HG03103 (cell line): ENCODE measurements around the gene PDZK1IP1.

ENCODE experiments used
- ATAC-seq: cut with Tn5 transposase; IDR thresholded peaks from one replicate; pipeline ENCODE4 v1.9.1; 2021; ENCODE audit warnings: low read depth; ENCODE audit not compliant: unreplicated experiment

Gene PDZK1IP1, protein sequence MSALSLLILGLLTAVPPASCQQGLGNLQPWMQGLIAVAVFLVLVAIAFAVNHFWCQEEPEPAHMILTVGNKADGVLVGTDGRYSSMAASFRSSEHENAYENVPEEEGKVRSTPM

DNA sequence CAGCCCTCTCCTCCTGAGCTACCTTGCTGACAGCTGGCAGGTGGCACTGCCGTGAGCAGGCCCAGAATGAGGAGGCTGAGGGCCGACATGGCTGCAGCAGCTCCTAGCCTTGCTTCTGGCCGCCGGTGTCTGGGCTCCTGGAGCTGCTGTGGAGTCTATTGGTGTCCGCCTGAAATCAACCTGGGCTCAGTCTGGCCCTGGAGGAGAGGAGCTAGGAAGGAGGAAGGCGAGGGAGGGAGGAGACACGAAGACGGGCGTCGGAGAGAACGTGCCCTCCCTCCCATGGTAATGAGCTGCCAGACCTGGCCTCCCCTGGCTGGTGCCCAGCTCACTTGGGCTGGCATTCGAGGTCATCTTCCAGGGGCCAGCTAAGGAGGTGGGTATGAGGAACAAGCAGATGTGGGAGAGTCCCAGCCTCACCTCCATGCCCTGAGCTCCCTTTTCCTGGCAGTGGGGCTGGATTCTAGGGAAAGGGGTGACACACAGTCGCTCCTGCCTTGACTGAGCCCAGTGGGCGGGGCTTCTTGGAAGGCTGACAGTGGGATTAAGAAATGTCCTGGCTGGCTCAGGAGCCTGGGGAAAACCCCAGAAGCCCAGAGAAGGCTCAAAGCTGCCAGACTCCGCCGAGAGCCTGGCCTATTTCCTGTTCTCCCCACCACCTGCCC is at the start of gene PDZK1IP1:
Gene PDZK1IP1, minus strand, starts transcription at position 193 of the 665 bp plus-strand sequence. Its CDS starts 104 bp downstream, at position 89.
- no peak for ATAC-seq

DNA sequence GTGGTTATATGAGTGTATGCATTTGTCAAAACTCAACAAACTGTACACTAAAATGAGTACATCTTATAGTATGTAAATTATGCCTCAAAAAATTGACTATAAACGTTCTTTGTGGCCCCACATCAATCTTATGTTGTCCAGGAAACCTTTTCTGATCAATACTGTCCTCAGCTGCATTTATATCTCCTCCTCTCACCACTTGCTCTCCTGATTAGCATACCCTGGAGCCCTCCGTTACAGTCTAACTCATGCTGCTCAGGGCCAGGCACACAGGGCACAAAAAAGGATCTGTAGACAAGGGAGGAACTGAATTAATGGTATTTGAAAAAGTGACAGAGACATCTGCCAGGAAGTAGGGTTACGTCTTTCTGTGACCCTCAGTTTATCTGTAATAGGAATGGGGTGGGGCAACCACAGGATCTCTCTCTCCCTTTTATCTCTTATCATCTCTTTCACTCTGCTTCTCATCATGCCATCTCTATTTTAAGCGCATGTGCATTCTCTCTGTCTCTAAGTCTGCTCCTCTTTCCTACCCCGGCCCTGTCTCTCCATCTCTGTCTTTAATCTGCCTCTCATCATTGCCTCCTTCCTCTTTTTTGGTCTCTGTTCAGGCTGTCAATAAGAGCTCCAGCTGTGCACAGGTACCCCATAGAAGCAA is 49.2 kb upstream of the PDZK1IP1 start:
- ATAC-seq: no peak

DNA sequence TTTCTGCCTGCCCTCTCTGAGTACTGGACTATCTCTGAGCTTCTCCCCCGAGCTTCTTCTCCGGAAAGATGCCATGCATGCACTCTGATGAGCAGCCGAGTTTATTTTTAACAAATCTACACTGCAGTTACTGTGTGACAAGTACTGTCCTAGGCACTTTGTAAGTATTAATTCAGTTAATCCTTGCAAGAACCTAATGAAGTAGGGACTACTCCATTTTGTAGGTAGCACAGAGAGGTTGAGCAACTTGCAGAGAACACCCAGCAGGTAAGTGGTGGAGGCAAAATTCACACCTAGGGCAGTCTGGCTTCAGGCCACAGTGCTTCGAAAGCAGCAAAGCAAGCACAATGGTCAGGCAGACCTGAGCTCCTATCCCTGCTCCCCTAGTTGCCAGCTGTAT is 46.0 kb upstream of the PDZK1IP1 start:
- no peak for ATAC-seq

DNA sequence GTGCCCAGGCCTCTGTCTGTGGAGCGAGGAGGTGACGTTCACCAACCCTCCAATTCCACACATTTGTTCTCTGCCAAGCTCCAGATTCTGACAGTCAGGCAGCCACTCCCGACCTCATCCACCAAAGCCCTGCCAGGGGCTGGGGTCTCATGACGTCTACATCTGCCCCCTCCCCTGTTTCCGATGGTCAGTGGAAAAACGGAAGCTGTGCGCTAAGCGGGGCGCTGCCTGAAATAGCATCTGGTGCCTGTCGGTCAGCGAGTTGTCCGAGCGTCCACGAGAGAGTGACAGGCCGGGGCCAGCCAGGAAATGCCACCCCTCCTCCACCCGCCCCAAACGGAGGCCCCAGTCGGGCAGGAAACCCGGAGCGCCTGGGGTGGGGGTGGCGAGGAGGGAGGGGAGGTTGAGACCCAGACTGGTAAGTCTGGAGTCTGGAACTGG is 45.4 kb upstream of the PDZK1IP1 start:
- ATAC-seq: no peak

DNA sequence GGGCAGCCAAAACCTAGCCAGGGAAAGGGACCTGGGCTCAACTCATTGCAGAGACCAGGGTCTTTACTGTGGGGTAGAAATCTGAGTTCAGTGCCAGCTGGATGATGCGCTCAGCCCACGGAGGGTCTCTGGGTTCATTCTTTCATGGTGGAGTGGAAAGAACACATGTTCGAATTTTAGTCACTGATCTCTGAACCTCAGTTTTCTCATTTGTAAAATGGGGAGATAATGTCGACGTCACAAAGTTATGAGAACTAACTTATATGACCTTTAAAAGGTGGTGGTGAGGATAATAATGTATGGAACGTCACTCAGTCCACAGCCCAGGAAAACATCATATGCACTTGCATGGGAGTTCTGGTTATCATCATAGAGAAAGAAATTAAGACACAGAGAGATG is 43.4 kb upstream of the PDZK1IP1 start:
- no peak for ATAC-seq

DNA sequence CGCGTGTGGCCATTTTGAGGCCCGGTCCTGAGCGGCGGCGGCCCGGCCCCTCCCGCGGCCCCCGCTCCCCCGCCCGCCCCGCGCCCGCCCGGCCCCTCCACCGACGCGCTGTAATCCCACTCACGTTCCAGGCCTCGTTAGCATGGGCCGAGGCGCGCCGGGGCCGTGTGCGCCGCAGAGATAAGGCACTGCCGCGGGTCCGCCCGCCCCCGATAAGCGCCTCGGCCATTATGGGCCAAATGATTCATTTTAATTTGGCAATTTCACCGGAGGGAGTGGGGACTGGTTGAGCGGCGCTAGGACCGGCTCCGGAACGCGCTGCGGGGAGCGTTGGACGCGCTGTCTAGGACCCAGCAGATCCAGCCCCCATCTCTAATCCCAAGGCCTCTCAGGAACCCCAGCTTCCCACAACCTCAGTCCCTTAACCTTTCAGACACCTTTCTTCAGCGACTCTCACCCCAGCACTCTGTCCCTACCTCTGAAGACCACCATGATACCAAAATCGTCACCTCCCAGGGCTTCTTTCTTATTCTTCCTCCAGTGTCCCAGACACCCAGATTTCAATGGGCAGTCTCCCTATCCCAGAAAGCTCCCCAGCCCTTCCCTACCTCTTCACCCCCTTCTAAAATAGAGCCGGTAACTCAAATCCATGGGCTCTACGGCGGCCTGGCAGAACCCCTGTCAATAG is 42.5 kb upstream of the PDZK1IP1 start, which contains the start of gene TAL1:
Gene TAL1, minus strand, starts transcription at position 39 of the 688 bp plus-strand sequence. CDS start 6,337 bp downstream, outside the sequence.
- no peak for ATAC-seq

DNA sequence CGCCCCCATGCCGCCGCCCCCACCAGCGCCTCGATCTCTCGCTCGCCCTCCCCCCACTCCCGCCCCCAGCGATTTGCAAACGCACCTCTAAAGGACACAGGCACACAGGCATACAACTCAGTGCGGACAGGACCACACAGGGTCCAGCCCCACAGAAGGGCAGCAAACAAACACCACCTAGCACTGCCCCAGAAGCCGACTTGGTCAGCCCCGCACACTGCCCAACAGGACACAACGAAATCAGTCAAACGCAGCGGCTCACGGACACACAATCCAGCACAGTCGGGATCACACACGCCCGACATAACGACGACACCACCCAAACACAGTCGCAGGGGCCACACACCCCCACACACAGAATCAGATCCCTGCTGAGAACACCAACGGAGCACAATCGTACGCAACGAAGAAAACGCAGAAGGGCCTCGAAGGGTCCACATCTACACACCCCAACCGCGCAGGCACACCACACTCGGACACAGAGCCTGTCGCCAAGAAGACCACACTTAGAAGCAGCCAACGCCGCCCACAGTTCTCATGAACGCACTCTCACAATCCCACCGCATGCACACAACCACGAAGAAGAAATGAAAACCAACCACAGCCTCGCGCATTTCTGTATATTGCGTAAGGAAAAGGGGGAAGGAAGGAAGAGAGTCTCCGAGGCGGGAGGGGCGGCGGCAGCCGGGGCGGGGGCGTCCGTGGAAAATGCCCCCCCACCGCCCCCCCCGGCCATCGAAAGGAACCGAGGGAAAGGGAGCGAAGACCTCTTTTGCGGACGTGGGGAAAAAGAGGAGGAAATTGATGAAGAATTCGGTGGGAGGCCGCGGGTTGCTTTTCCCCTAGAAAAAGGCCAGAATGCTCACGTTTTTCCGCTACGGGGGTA is 41.7 kb upstream of the PDZK1IP1 start:
- no peak for ATAC-seq

DNA sequence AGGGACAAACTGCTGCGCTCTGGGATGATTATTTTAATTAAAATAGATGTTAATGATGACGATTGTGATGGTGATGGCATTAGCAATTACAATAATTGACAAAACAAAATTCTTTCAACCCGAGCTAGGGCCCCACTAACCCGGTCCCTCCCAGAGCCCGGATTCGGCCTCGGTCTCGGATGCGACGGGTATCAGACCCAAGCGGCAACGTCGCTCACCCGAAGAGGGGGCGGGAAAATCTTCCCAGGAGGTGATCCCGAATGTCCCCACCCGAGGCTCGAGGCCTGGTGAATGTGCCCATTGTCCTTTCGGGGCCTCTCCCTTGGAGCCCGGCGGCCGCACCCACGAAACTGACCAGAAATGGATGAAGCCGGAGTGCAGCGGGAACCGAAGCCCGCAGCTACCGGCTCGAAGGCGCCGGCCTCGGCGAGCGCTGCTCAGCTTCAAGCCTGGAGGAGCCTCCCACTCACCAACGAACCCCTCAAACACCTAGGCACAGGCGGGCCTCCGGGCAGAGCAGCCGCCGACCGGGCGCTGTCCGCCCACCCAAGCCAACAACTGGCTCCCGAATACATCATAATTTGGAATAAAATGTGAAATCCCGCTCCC is 41.0 kb upstream of the PDZK1IP1 start:
- ATAC-seq: no peak

DNA sequence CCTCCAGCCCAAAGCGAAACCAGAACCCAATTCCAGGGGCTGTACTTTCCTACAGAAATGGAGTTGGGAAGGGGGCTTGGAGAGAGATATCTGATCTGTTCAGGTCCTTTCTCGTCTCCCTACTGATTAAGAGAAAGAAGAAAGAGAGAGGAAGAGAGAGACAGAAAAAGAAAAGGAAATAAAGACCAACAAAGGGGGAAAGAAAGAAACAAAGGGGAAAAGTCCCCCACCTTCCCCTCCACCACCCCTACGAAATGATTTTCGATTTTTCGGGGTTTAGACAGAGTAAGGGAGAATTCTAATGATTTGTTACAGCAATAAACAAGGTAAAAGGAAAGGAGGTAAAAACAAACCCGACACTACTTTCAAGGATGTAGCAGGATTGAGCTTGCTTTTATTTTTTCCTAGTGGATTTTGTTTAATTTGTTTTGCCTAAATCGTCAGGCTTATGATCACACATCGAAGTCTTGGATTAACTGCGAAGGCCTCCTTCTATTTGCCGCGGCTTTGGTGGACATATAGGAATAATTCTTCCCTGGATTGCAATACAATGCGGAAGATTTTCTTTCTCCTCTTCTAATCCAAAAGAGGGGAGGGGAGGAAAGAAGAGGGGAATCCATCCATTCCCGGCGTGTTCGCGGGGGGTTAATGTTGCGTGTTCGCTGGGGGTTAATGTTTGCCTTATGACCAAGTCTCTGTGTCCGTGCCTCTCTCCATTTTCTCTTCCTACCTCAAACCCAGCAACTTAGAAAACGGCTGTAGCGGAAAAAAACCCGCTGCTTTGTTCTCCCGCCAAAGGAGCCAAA is 40.3 kb upstream of the PDZK1IP1 start:
- ATAC-seq: no peak

DNA sequence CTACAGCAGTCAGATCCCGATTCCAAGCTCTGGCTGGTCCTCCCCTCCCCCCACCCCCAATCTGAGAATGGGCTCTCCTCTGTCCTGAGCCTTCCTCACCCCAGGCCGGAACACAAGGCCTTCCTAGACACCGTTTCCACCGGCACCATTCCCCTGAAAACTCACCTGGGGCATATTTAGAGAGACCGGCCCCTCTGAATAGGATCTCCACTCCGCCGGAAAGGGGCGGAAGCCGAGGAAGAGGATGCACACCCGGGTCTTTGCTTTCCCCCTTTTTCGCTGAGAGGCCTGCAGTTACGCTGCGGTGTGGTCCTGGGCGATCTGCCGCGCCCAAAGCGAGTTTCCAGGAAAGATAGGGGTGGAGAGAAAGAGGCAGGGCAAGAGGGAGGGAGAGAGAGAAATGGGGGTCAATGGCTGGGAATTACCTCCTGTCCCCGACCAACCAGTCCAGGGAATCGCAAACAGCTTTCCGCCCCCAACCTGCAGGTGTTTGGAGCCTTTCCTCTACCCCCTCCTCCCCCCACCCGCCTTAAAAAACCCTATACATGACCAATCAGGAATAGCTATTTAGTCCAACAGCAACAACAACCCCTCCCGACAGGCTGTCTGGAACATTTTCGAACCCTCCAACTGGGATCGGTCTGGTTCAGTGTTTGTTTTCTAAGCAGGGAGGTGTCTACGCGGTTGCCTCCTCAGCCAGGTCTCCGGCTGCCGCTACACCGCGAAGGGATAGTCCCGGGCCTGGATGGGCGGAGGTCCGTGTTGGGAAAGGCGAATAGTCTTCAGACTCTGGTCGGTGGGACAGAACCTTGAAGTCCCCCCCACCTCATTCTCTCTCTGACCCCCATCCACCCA is 39.4 kb upstream of the PDZK1IP1 start:
- no peak for ATAC-seq

DNA sequence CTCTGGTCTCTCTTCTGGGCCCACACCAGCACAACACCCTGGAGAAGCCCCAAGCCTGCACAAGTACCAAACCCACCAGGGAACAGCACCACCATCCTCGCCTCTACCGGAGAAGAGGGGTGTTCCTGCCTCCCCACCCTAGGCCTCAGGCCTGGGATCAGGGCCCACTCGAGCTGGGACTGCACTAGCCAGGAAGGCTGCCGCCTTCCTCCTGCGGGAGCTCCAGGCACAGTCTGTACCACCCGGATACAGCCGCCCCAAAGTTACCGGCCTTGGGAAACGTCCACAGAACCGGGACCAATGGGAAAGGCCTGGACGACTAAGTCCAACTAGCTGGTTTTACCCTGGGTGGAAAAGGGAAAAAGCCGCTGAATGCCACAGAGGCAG is 38.8 kb upstream of the PDZK1IP1 start:
- ATAC-seq: no peak

DNA sequence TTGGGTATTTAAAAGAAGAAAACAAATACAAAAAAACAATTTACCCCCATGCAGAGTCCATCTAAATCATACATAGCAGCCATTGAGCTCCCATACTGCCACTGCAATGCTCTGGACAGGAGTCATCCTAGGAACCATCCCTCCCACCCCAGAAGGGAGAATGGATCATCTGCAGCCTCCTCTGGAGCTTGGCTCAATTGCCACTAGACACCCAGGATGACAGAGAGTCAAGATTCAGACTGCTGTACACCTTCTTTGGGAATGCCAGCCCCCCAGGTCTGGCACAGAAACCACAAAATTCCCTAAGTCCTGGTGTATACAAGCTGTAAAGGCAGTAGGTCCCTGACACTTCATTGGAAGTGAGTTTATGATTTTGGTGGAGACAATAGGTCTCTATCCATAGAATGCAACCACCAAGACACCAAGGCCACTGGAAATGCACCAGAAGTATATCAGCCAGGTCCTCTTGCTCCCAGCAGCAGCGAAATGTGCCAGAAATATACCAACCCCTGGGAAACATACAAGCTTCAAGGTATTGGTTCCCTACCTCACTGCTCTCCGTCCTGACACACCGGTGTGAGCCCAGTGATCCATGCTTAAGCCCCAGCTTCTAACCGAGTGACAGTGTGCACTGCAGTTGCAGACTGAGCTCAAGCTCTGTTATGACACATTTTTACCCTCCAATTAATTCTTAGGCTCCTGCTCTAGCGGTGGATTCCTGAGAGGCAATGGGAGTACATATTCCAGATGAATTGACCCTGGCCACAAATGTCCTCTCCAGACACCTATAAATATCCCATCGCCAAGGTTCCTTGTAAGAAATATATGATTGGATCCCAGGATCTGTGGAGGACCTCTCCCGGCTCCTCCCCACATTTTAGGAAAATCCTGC is 37.8 kb upstream of the PDZK1IP1 start:
- ATAC-seq: no peak

DNA sequence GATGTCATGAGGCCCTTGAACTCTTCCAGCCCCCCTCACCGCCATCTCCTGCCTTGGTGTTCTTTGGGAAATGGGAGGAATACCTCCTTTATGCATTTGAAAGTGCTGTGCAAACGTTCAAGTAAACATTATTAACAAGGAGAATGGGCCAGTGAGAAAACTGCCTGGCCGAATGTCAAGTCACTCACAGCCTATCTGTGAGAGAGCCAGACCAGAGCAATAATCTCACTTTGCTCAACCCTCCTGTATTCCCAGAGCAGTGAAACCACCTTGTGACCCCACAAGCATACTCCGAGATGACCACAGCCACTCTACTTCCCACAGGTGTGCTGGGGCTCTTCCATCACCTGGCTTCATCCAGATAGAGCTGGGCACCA is 37.0 kb upstream of the PDZK1IP1 start:
- ATAC-seq: no peak

DNA sequence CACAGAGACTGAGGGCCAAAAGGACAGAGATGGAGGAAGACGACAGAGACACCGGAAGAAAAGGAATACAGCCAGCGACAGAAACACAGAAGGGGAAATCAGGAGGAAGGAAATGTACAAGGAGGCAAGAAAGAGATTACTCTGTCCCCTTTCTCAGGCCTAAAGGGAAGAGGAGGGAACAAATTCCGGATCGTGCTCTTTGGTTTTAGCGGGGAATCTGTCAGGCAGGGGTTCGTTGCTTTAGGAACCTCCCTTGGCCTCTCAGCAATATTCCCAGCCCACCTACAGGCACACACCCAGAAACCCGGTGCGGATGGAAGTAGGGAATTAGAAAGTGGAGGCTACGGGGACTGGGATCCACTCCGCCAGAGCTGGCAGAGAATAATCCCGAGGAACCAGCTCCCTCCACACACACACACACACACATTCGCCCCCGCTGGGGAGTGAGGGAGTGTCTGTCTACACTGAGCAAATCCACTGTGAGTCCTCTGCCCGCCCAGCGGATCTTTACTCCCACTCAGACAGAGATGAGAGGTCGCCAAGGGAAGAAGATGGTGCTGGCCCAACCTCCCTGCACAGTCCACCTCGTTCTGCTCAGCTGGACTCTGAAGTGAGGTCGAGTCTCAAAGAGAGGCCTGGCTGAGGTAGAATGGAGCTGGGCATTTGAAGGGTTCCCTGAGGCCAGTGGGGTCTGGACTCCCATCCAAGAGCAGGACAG is 36.4 kb upstream of the PDZK1IP1 start:
- ATAC-seq: no peak

DNA sequence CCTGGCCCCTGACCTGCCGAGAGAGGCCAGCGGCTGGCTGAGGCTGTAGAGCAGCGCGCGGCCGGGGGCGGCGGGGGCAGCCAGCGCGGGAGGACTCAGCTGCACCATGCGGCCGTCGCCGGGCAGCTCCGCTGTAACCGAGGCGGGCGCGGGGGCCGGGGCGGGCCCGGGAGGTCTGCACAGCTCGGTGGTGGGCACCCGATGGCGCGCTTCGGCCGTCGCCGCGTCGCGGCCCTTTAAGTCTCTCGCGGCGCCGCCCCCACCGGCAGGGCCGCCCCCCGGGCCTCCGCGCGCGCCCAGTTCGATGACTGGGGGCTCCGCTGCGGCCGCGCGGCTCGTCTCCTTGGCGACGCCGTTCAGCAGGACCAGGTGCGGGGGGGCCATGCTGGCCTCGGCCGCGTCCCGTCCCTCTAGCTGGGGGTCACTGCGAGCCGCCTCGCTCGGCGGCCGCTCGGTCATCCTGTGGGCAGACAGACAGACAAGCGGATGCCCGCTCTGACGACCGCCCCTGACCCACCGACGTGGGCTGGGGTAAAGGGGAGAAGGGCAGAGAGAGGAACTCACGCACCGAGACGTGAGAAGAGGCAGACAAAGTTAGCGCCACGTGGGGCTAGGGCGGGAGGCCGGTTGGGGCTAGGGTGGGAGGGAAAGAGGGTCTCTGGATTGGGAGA is 35.7 kb upstream of the PDZK1IP1 start:
- no peak for ATAC-seq
